ENCODE data around the gene RYR2. TPM values are rescaled to one million over a fixed set of nuclear protein-coding genes. Genes with fewer than 3 reads are reported as not detected.

Gene RYR2
- total and polyA plus RNA-seq, 4 experiments from 2014 or later: not detected

DNA sequence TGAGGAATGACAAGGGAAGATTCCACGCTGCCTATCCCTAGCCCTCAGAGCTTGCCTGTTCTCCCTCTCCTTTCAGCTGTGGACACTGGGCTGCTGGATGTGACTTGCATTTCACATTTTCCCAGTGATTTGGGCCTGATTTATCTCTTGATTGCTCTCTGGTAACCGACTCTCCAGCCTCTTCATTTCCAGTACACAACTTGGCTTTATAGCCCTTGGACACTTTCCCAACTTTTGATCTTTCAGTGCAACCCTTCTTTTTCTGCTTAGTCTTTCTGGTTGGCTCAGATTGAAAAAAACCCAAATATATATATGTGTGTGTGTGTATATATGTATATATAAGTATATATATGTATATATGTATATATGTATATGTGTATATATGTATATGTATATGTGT is 138.3 kb downstream of the RYR2 start:
- H3K9me3 Mint-ChIP-seq: peaks cover 0 to 2% (median 0%) of the 10 kb centered on the region in 8 donors
- no peaks in the 10 kb centered on the region for H3K4me1 Mint-ChIP-seq
- Histone ChIP-seq H3K27ac (ENCODE audit: low read depth, low read length) (no peak overlapping the region), H3K36me3 (ENCODE audit: insufficient read depth, low read length) (no peaks in the 10 kb centered on the region), H3K4me3 (ENCODE audit: low read length in 2 of 2) (no peak overlapping the region), H3K4me1 (ENCODE audit: insufficient read depth, low read length) (no peaks in the 10 kb centered on the region), H3K9me3 (ENCODE audit: control insufficient read depth in 1 of 2, low read length in 2 of 2) (no peaks in the 10 kb centered on the region), H3K27me3 (ENCODE audit: insufficient read depth, low read length) (no peaks in the 10 kb centered on the region)
- no peak overlapping the region for H3K4me3 Mint-ChIP-seq
- peaks cover 4 to 5% of the 10 kb centered on the region in 2 donors for H3K27me3 Mint-ChIP-seq
- intact Hi-C loops (cut with micrococcal nuclease): no loop called here
- no peak overlapping the region for H3K27ac Mint-ChIP-seq
- H3K36me3 Mint-ChIP-seq: no peaks in the 10 kb centered on the region
- ChIA-PET POLR2A (ENCODE audit: partially characterized antibody) (no interaction called here), CTCF (ENCODE audit: partially characterized antibody) (no interaction called here)
- DNase-seq: no peak

DNA sequence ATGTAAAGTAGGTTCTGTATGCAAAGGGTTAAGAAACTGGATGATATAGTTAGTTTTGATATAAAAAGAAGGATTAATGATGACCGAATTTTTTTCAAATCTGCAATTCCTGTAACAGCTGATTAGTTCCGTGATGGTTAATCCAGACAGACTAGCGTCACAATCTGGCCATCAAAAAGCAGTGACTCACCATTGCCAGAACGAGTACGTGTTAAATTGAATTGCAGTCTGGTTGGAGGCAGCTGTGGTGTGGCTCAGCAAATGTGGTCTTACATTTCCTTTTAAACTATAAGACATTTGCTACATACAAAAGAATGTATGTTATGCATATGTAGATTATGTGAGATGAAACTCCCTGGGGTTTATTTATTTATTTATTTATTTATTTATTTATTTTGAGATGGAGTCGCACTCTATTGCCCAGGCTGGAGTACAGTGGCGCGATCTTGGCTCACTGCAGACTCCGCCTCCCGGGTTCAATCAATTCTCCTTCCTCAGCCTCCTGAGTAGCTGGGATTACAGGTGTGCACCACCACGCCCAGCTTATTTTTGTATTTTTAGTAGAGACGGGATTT is 139.8 kb downstream of the RYR2 start:
- Histone ChIP-seq H3K9me3 (ENCODE audit: control insufficient read depth in 1 of 2, low read length in 2 of 2) (no peaks in the 10 kb centered on the region), H3K27me3 (ENCODE audit: insufficient read depth, low read length) (no peaks in the 10 kb centered on the region), H3K27ac (ENCODE audit: low read depth, low read length) (no peak overlapping the region), H3K4me3 (ENCODE audit: low read length in 2 of 2) (no peak overlapping the region), H3K36me3 (ENCODE audit: insufficient read depth, low read length) (no peaks in the 10 kb centered on the region), H3K4me1 (ENCODE audit: insufficient read depth, low read length) (no peaks in the 10 kb centered on the region)
- Mint-ChIP-seq H3K4me1 (no peaks in the 10 kb centered on the region), H3K36me3 (no peaks in the 10 kb centered on the region), H3K4me3 (no peak overlapping the region), H3K27ac (no peak overlapping the region), H3K27me3 (peaks cover 4 to 5% of the 10 kb centered on the region in 2 donors), H3K9me3 (peaks cover 0 to 2% (median 0%) of the 10 kb centered on the region in 8 donors)
- intact Hi-C loops (cut with micrococcal nuclease): no loop called here
- no peak for DNase-seq
- ChIA-PET POLR2A (ENCODE audit: partially characterized antibody) (no interaction called here), CTCF (ENCODE audit: partially characterized antibody) (no interaction called here)

DNA sequence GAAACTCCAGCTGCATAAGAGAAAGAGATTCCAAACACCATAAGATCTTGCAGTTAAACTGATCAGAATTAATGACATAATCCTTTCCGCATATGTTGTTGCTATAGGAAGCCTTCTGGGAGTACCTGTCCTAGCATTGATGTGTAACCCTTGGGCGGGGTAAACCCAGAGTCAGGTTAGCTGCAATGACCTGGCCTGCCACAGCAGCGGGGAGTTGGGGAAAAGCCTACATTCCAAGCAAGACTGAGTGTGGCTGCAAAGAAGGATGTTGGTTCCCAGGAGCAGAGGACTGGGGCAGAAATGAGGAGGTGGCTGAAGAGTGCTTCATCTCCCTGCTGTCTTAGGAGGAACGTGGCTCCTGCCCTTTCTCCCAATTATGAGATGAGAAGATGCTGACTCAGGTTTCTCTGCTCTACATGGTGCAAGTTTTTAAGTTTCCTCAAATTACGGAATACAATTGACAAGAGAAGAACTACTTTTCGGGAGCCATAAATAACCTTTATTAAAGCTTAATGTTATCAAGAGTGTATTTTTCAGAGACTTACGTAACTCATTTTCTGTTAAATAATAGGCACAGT is 142.1 kb downstream of the RYR2 start:
- no peaks in the 10 kb centered on the region for H3K36me3 ChIP-seq (ENCODE audit: insufficient read depth, low read length)
- Mint-ChIP-seq H3K27me3 (peaks cover 4 to 5% of the 10 kb centered on the region in 2 donors), H3K27ac (no peak overlapping the region), H3K4me3 (no peak overlapping the region), H3K9me3 (peaks cover 0 to 2% (median 0%) of the 10 kb centered on the region in 8 donors), H3K4me1 (no peaks in the 10 kb centered on the region), H3K36me3 (no peaks in the 10 kb centered on the region)
- no peaks in the 10 kb centered on the region for H3K9me3 ChIP-seq (ENCODE audit: control insufficient read depth in 1 of 2, low read length in 2 of 2)
- H3K4me1 ChIP-seq (ENCODE audit: insufficient read depth, low read length): no peaks in the 10 kb centered on the region
- POLR2A ChIA-PET (ENCODE audit: partially characterized antibody): no interaction called here
- H3K4me3 ChIP-seq (ENCODE audit: low read length in 2 of 2): no peak overlapping the region
- H3K27me3 ChIP-seq (ENCODE audit: insufficient read depth, low read length): no peaks in the 10 kb centered on the region
- no peak for DNase-seq
- H3K27ac ChIP-seq (ENCODE audit: low read depth, low read length): no peak overlapping the region
- CTCF ChIA-PET (ENCODE audit: partially characterized antibody): no interaction called here
- intact Hi-C loops (cut with micrococcal nuclease): no loop called here

DNA sequence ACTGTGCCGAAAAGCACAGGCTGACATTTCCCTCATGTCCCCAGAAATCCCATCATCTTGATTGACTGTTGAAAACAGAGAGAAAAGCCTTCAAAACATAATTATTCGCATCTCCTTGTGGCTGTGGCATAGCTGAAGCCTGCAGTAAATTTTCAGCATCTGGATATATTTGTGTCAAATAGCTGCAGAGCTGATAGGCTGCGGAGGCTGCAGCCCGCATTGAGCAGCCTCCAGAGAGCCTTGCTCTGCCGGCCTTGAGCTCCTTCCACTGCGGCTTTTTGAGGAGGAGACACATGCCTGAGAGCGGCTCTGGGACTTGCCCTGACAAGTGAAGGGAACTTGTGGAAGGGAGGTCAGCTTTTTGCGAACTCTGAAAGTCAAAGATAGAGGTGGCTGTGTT is 144.7 kb downstream of the RYR2 start:
- no peak overlapping the region for H3K27ac ChIP-seq (ENCODE audit: low read depth, low read length)
- H3K9me3 Mint-ChIP-seq: peaks cover 0 to 2% (median 0%) of the 10 kb centered on the region in 8 donors
- H3K9me3 ChIP-seq (ENCODE audit: control insufficient read depth in 1 of 2, low read length in 2 of 2): no peaks in the 10 kb centered on the region
- H3K27me3 ChIP-seq (ENCODE audit: insufficient read depth, low read length): no peaks in the 10 kb centered on the region
- no peak overlapping the region for H3K4me3 Mint-ChIP-seq
- CTCF ChIA-PET (ENCODE audit: partially characterized antibody): no interaction called here
- H3K36me3 Mint-ChIP-seq: no peaks in the 10 kb centered on the region
- no peak overlapping the region for H3K4me3 ChIP-seq (ENCODE audit: low read length in 2 of 2)
- no peaks in the 10 kb centered on the region for H3K4me1 ChIP-seq (ENCODE audit: insufficient read depth, low read length)
- H3K4me1 Mint-ChIP-seq: no peaks in the 10 kb centered on the region
- peaks cover 0 to 3% of the 10 kb centered on the region in 2 donors for H3K27me3 Mint-ChIP-seq
- no peak overlapping the region for H3K27ac Mint-ChIP-seq
- POLR2A ChIA-PET (ENCODE audit: partially characterized antibody): no interaction called here
- intact Hi-C loops (cut with micrococcal nuclease): no loop called here
- no peak for DNase-seq
- no peaks in the 10 kb centered on the region for H3K36me3 ChIP-seq (ENCODE audit: insufficient read depth, low read length)

- H3K9me3 Mint-ChIP-seq: peaks cover 0 to 2% (median 0%) of the 10 kb centered on the region in 8 donors
- POLR2A ChIA-PET (ENCODE audit: partially characterized antibody): no interaction called here
- no peaks in the 10 kb centered on the region for H3K27me3 ChIP-seq (ENCODE audit: insufficient read depth, low read length)
- no peak for DNase-seq
- H3K4me1 Mint-ChIP-seq: no peaks in the 10 kb centered on the region
- H3K9me3 ChIP-seq (ENCODE audit: control insufficient read depth in 1 of 2, low read length in 2 of 2): no peaks in the 10 kb centered on the region
- H3K36me3 Mint-ChIP-seq: no peaks in the 10 kb centered on the region
- no peak overlapping the region for H3K4me3 Mint-ChIP-seq
- H3K36me3 ChIP-seq (ENCODE audit: insufficient read depth, low read length): no peaks in the 10 kb centered on the region
- H3K4me1 ChIP-seq (ENCODE audit: insufficient read depth, low read length): no peaks in the 10 kb centered on the region
- CTCF ChIA-PET (ENCODE audit: partially characterized antibody): no interaction called here
- H3K27ac ChIP-seq (ENCODE audit: low read depth, low read length): no peak overlapping the region
- peaks cover 0 to 1% of the 10 kb centered on the region in 2 donors for H3K27me3 Mint-ChIP-seq
- intact Hi-C loops (cut with micrococcal nuclease): no loop called here
- no peak overlapping the region for H3K27ac Mint-ChIP-seq
- H3K4me3 ChIP-seq (ENCODE audit: low read length in 2 of 2): no peak overlapping the region
These were observed 145.9 kb downstream of the RYR2 start for GRCh38 chr1:237187842-237188241.

DNA sequence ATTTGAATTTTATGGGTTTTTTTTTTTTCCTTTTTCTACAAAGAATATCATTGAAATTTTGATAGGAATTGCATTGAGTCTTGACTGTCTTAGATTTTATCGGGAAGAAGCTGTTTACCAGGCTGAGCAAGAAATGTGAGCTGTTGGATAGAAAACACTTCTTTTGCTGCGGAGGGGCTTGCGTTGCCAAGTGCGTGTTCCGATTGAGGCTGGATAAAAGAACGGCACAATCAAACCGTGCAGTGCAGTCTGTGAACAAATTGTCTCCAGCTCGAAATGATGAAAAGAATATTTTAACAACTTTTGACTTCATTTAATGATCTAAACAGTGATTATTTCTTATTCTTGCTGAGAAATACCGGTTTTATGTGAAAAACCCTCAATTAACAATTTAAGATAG is 149.4 kb downstream of the RYR2 start:
- CTCF ChIA-PET (ENCODE audit: partially characterized antibody): no interaction called here

GRCh38 chr1:237197470-237198425 is 155.8 kb downstream of the RYR2 start:
- ChIA-PET POLR2A (ENCODE audit: partially characterized antibody) (no interaction called here), CTCF (ENCODE audit: partially characterized antibody) (no interaction called here)
- Histone ChIP-seq H3K4me1 (ENCODE audit: insufficient read depth, low read length) (no peaks in the 10 kb centered on the region), H3K9me3 (ENCODE audit: control insufficient read depth in 1 of 2, low read length in 2 of 2) (no peaks in the 10 kb centered on the region), H3K27me3 (ENCODE audit: insufficient read depth, low read length) (no peaks in the 10 kb centered on the region), H3K27ac (ENCODE audit: low read depth, low read length) (no peak overlapping the region), H3K36me3 (ENCODE audit: insufficient read depth, low read length) (no peaks in the 10 kb centered on the region), H3K4me3 (ENCODE audit: low read length in 2 of 2) (no peak overlapping the region)
- H3K36me3 Mint-ChIP-seq: no peaks in the 10 kb centered on the region
- no peaks in the 10 kb centered on the region for H3K9me3 Mint-ChIP-seq
- H3K27me3 Mint-ChIP-seq: no peaks in the 10 kb centered on the region
- no peak overlapping the region for H3K4me3 Mint-ChIP-seq
- H3K27ac Mint-ChIP-seq: no peak overlapping the region
- intact Hi-C loops (cut with micrococcal nuclease): no loop called here
- H3K4me1 Mint-ChIP-seq: peaks cover 0 to 1% (median 0%) of the 10 kb centered on the region in 4 donors
- DNase-seq: no peak

More for the DNA sequence above, 149.4 kb downstream of the RYR2 start:
- POLR2A ChIA-PET (ENCODE audit: partially characterized antibody): no interaction called here
- no peaks in the 10 kb centered on the region for H3K36me3 Mint-ChIP-seq
- no peaks in the 10 kb centered on the region for H3K9me3 ChIP-seq (ENCODE audit: control insufficient read depth in 1 of 2, low read length in 2 of 2)
- peaks cover 0 to 1% of the 10 kb centered on the region in 2 donors for H3K27me3 Mint-ChIP-seq
- no peak overlapping the region for H3K4me3 ChIP-seq (ENCODE audit: low read length in 2 of 2)
- H3K27ac Mint-ChIP-seq: no peak overlapping the region
- H3K9me3 Mint-ChIP-seq: peaks cover 0 to 2% (median 0%) of the 10 kb centered on the region in 8 donors
- intact Hi-C loops (cut with micrococcal nuclease): no loop called here
- H3K27me3 ChIP-seq (ENCODE audit: insufficient read depth, low read length): no peaks in the 10 kb centered on the region
- H3K36me3 ChIP-seq (ENCODE audit: insufficient read depth, low read length): no peaks in the 10 kb centered on the region
- no peak for DNase-seq
- no peaks in the 10 kb centered on the region for H3K4me1 ChIP-seq (ENCODE audit: insufficient read depth, low read length)
- H3K27ac ChIP-seq (ENCODE audit: low read depth, low read length): no peak overlapping the region
- no peaks in the 10 kb centered on the region for H3K4me1 Mint-ChIP-seq
- H3K4me3 Mint-ChIP-seq: no peak overlapping the region

Measured in CD4-positive, alpha-beta memory T cell (primary cell).